D721Med (cell line): Measurements from ENCODE around the gene ZNF366.

Experiments
- DNase-seq: peaks from one replicate; pipeline ENCODE4 v3.0.0; 2011; ENCODE audit warnings: low spot score; ENCODE audit not compliant: insufficient read length
- FAIRE-seq: peaks from 2 replicates; lab custom pipeline; 2011; peaks lifted over from hg19 to GRCh38; lab: Jason Lieb, UNC
- TF ChIP-seq, protein P1 (sequence below): IDR thresholded peaks from 2 replicates; pipeline ENCODE4 v1.5.1; 2012; ENCODE audit warnings: mild to moderate bottlenecking, control low read depth; ENCODE audit not compliant: insufficient read depth; ENCODE audit errors: missing control alignments

ZNF366 gene

DNA sequence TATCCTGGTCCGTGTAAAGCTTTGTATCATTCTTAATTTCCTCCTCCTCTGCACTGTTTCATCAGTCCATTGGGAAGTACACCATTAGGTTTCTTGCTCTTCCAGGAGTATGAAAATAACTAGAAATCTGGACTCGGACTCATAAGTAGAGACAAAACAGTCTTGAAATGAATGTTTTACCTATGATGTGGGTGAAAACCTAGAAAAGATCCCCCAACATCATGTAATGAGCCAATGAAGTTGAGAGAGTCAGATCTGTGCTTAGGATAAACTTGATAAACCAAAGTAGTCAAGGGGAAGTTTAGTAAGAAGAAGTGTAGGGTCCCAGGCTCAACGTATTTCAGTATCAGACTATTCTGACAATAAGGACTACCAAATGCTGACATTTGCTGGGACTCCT, 25.2 kb downstream of the ZNF366 start:
- no peak for FAIRE-seq
- TF ChIP-seq, protein P1, sequence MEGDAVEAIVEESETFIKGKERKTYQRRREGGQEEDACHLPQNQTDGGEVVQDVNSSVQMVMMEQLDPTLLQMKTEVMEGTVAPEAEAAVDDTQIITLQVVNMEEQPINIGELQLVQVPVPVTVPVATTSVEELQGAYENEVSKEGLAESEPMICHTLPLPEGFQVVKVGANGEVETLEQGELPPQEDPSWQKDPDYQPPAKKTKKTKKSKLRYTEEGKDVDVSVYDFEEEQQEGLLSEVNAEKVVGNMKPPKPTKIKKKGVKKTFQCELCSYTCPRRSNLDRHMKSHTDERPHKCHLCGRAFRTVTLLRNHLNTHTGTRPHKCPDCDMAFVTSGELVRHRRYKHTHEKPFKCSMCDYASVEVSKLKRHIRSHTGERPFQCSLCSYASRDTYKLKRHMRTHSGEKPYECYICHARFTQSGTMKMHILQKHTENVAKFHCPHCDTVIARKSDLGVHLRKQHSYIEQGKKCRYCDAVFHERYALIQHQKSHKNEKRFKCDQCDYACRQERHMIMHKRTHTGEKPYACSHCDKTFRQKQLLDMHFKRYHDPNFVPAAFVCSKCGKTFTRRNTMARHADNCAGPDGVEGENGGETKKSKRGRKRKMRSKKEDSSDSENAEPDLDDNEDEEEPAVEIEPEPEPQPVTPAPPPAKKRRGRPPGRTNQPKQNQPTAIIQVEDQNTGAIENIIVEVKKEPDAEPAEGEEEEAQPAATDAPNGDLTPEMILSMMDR = no peak
- no peak for DNase-seq

DNA sequence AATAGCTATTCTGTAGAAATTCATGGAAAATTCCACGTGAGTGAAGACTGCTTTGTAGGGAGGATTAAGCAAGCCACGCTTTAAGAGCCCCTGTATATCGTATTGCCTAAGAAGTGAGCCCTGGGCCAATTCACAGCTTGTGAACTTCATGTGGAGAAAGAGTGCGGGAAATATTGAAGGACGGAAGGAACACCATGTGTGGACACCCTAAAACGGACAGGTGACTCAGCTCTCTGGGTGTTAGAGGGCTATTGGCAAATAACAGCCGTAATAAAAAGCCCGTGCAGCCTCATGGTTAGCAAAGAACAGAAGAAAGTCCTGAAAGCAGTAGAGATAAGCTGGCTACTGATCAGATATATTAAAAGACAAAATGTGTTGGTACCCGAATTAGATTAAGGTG, 26.4 kb downstream of the ZNF366 start:
- FAIRE-seq (no peak), DNase-seq (no peak)
- TF ChIP-seq, protein P1 = no peak

DNA sequence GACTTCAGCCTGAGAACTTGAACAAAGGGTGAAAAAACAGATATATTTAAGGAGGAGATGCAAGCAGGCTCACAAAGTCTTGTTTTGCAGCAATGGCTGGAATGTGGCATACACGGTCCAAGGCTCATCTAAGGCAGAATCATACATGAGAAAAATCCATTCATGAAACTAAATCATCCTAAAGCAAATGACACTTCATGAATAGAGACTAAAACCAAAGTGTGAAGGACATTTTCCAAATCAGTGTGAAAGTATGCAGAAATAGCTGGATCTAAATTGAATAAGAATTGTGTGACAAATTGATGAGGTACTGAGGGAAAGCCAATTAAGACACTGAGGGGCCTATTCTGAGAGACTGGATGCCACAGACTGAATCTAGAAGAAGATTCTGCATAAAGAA, 27.3 kb downstream of the ZNF366 start:
- DNase-seq = no peak
- no peak for FAIRE-seq
- TF ChIP-seq, protein P1 = no peak

DNA sequence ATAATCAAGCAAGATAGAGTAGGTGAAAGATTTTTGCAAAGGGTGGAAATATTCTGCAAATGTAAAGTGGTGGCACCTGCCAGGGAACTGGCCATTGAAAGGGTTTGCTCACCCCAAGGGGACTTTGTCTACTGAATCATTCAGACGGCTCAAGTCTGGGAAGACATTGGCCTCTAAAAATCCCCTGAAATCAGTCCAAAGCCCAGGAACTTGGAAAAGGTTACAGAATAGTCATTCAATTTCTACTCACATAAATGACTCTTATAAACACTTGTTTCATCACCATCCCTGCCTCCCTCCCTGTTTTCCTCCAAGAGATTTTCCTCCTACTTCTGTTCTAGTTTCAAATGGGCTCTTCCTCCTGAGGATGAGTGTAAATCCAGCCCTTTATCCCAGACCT, 28.5 kb downstream of the ZNF366 start:
- no peak for FAIRE-seq
- TF ChIP-seq, protein P1 = no peak

DNA sequence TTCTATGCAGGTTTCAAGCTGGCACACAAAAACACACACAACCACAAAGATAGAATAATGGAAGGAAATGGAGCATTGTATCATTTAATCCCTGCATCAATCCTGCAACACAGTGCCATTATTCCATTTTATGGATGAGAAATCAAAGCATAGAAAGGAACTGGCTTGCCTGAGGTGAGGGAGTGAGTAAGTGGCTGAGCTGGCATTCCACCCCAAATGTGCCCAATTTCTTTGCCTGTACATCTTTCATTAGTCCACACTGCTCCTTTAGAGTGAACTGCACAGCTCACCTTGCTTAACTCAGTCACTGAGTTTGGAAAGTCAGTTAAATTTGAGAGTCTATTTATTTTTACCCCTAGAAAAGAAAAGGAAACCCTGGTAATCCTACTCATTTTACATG, 28.9 kb downstream of the ZNF366 start:
- TF ChIP-seq, protein P1 = no peak
- DNase-seq (no peak), FAIRE-seq (no peak)

More for the DNA sequence above, 28.5 kb downstream of the ZNF366 start:
- no peak for DNase-seq

DNA sequence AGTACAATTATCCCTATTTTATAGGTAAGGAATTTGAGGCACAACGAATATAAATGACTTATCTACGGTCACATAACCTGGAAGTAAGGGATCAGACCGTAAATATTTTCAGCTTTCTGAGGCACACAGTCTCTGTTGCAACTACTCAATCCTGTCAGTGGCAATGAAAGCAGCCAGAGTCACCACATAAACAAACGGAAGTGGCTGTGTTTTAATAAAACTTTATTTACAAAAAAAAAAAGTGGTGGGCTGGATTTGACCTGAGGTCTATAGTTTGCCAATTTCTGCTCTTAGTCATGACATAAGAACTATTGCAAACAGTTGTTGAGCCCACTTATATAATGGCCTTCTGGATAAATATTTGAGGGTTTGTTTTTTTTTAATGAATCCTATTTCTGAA, 29.6 kb downstream of the ZNF366 start:
- DNase-seq (no peak), FAIRE-seq (no peak)
- TF ChIP-seq, protein P1 = no peak

DNA sequence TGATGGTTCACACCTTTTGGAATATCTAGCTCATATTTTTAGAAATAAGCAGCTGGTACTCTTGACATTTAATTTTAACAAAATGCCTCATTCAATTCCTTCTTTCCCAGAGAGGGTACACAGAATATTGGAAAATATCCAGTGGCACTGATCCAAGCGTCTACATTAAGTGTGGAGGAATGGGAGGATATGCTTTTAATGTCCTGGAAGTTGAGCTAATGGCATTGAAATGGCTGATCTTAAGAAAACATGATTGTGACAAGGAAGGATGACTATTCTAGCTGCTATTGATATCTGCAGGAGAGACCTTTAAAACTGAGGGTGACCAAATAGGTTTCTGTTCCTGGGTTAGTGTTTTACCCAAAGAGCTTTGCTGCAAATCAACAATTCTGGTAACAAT, 30.0 kb downstream of the ZNF366 start:
- DNase-seq = no peak
- TF ChIP-seq, protein P1 = no peak
- no peak for FAIRE-seq
